GM21360 (cell line): Measurements from ENCODE around the gene ZNF43.
A peak's percentile ranks its signal among the peaks of the same experiment; 100 is the strongest.
"Not testable (repeated sequence)": the region's sequence is repeated elsewhere in the genome, so short reads cannot be mapped to it uniquely, and the experiment has no call there.

Experiments used
- ATAC-seq: cut with Tn5 transposase; IDR thresholded peaks from one replicate; pipeline ENCODE4 v1.9.1; 2021; ENCODE audit warnings: mild to moderate bottlenecking, moderate library complexity; ENCODE audit not compliant: unreplicated experiment

The ZNF43 gene

DNA sequence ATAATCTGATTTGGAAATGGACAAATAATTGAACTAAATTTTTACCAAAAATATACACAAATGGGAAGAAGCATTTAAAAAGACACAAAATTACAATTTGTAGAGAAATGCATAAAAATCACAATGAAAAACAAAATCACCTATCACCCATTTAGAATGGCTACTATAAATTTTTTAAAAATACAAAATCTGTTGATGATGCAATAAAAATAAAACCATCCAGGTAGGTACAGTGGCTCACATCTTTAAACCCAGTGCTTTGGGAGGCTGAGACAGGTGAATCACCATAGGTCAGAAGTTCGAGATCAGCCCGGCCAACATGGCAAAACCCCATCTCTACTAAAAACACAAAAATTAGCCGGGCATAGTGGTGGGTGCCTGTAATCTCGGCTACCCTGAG is 23.5 kb downstream of the ZNF43 start:
- ATAC-seq, result no peak

DNA sequence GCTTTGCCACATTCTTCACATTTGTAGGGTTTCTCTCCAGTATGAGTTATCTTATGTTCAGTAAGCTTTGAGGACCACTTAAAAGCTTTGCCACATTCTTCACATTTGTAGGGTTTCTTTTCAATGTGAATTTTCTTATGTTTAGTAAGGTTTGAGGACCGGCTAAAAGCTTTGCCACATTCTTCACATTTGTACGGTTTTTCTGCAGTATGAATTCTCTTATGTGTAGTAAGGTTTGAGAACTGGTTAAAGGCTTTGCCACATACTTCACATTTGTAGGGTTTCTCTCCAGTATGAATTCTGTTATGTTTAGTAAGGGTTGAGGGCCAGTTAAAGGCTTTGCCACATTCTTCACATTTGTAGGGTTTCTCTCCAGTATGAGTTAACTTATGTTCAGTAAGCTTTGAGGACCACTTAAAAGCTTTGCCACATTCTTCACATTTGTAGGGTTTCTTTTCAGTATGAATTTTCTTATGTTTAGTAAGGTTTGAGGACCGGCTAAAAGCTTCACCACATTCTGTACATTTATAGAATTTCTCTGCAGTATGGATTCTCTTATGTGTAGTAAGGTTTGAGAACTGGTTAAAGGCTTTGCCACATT is 27.5 kb downstream of the ZNF43 start:
- ATAC-seq, result not testable (repeated sequence)

DNA sequence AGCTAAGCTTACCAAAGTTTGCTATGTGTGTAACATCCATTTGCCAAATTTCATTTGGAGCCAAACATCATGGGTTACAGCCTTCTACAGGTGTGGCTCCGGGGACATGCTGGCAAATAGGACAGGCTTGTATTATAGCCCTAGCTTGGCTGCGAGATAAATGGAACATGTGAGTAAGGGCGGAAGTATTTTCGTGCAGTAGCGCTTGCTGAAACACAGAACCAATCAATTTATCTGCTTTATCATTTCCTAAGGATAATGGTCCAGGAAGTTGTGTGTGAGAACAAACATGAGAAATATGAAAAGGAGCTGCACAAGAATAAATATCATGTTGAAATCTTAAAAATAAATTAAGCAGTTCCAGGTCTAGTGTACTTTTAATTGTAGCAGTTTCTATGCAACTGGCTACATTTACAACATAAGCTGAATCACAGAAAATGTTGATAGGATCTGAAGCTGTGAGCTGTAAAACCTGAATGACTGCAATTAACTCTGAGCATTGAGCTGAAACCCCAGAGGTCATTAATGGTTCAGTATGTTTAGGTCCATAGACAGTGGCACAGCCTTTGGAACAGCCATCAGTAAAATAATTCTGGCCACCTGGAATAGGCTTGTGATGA is 46.4 kb downstream of the ZNF43 start:
- no peak for ATAC-seq

DNA sequence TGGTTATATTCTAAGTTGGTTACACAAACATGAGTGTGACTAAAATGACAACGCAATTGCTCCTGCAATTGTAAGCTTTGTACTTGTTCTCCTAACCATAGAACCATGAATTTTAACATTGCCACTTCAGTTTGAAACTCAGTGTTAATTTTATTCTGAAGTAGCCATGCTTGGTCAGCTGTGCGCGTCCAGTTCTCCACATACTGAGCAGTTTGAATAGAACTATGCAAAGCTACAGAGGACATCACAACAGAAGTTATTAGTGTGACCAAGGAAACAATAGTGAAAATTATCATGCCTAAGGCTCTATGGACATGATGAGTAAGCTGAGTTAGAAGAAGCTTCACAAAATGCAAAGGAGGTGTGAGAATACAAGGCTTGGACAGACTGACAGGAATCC is 49.0 kb downstream of the ZNF43 start:
- ATAC-seq, result no peak

DNA sequence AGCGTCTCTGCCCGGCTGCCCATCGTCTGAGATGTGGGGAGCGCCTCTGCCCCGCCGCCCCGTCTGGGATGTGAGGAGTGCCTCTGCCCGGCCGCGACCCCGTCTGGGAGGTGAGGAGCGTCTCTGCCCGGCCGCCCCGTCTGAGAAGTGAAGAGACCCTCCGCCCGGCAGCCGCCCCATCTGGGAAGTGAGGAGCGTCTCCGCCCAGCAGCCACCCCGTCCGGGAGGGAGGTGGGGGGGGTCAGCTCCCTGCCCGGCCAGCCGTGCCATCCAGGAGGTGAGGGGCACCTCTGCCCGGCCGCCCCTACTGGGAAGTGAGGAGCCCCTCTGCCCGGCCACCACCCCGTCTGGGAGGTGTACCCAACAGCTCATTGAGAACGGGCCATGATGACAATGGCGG is 60.2 kb downstream of the ZNF43 start:
- ATAC-seq, result not testable (repeated sequence)

DNA sequence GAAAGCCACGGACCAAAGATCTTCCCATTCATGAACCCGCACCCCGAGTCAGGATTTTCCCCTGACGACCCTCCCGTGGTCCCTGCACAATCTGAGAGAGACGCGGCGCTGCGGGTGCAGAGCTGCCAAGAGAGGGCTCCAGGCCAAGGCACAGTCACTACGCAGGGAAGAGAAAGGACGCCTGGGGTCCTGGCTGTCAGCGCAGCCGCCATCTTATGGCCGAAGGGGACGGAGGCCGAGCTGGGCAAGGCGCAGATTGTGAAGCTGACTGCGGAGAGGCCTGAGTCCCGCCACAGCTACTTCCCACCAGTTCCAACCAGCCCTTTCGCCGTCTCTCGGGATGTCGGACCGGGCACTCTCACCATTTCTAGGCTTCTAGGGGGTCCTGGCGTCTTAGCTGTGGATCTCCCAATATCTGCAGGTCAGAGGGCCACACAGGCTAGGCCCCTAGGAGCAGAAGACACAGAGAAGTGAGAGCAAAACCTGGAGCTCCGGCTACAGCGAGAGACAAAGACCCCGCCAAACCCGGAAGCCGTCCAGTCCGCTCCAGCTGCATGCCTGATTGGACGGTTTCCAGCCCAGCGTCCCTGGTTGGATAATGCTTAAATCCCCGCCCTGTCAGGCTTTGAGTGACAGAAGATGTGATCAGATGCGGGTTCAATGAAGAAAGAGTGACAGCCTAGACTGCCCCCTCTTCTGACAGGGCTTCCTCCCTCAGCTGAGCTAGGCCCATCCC is 68.7 kb downstream of the ZNF43 start, which contains the start of gene ZNF100:
ZNF100 (minus strand) TSS at position 515 of the 736 bp plus-strand sequence; CDS start at position 365, 150 bp downstream.
- ATAC-seq, result peak; percentile 94

DNA sequence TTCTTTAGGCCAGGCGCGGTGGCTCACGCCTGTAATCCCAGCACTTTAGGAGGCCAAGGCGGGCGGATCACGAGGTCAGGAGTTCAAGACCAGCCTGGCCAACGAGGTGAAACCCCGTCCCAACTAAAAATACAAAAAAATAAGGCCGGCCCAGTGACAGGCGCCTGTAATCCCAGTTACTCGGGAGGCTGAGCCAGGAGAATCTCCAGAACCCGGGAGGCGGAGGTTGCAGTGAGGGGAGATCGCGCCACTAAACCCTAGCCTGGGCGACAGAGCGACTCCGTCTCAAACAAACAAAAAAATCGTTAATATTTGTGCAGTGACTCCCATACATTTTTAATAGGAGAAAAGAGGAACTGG is 69.3 kb downstream of the ZNF43 start:
- ATAC-seq, result not testable (repeated sequence)

DNA sequence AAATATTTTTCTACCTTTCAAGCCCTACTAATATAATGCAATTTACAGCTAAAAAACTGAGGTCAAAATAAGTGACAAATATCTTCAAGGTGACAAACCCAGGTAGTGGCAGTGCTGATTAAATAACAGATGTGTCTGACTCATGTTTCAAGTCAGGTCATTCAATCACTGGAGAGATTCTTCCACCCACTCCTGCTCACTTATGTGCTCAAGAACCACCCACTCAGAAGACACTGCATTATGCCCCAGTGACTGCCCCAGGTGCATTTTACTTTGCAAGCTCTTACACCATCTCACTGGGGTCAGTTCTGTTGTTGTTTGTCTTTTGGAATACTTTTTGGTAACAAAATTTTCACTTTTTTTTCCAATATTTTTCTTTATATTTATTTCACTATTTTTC is 70.8 kb downstream of the ZNF43 start:
- ATAC-seq, result no peak

DNA sequence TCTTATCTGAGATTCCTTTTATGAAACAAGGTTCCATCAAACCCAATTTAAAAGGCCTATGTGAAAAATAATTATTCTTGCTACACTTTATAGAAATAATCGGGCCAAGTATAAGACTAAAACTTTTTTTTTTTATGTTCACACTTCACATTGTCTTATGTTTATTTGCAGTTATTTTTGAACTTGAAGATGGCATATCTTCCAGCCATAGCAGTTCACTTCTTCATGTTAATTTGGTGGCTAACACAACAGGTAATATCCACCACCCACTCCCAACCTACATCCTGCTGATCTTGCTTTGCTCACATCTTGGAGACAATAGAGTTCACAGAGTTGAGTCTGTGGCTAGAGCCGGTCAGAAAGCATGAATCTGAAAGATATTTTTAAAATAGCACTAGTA is 74.4 kb downstream of the ZNF43 start:
- not testable (repeated sequence) for ATAC-seq

DNA sequence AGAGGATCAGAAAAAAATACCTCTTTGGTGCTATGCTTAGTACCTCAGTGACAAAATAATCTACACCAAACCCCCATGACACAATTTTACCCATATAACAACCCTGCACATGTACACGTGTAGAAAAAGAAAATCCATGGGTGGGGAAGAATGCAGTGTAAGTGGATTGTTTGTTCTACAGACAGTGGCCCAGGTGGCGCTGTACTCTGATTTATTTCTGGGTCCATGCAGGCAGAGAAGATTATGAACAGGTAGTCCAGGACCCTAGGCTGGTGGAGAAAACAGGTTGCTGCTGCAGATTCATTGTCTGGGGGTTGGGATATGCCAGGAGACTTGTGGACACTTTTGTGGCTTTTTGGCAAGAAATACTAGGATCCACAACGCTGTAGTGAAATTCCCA is 77.7 kb downstream of the ZNF43 start:
- ATAC-seq, result no peak

DNA sequence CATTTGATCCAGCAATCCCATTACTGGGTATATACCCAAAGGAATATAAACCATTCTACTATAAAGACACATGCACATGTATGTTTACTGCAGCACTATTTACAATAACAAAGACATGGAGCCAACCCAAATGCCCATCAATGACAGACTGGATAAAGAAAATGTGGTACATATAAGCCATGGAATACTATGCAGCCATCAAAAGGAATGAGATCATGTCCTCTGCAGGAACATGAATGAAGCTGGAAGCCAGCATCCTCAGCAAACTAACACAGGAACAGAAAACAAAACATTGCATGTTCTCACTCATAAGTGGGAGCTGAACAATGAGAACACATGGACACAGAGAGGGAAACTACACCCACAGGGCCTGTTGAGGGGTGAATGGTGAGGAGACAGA is 80.4 kb downstream of the ZNF43 start:
- ATAC-seq, result not testable (repeated sequence)
